Mammary epithelial cell (primary cell): ENCODE results near the gene ERI2.

ENCODE experiments used
- CTCF ChIP-seq, 2 donors: IDR thresholded peaks in 1 of 2; conservative IDR thresholded peaks in 1 of 2; 2 replicates each; pipeline ENCODE4 v1.5.1; 2011 to 2012; ENCODE audit warnings: inconsistent platforms in 2 of 2, low read length in 2 of 2, mild to moderate bottlenecking in 2 of 2, control low read depth in 1 of 2, low read depth in 1 of 2; ENCODE audit not compliant: insufficient read depth in 1 of 2; ENCODE audit errors: extremely low read depth in 1 of 2
- EZH2 ChIP-seq: IDR thresholded peaks from 2 replicates; pipeline ENCODE4 v1.6.1; 2012; ENCODE audit warnings: low read length, inconsistent platforms, borderline replicate concordance

- TF ChIP-seq CTCF (conservative IDR thresholded peaks at IDR 0.05 in 1 of 2, IDR thresholded peaks at IDR 0.05 in 1 of 2; ENCODE audit: extremely low read depth in 1 of 2, insufficient read depth in 1 of 2, low read depth in 1 of 2, low read length in 2 of 2) (no peak), EZH2 (no peak)
Observed at GRCh38 chr16:20798364-20798763, 7.9 kb downstream of the ERI2 start.
